Neutrophil (primary cell): ENCODE results near the gene GPC6.

Experiments
- H3K27ac ChIP-seq: fragments of 200-600 bp; sonication (generic); 2 replicates; pipeline ENCODE4 v1.5.1; 2016; ENCODE audit warnings: mild to moderate bottlenecking, moderate library complexity
- H3K27me3 ChIP-seq: fragments of 200-600 bp; sonication (generic); 2 replicates; pipeline ENCODE4 v1.6.0; 2016; ENCODE audit warnings: mild to moderate bottlenecking
- H3K36me3 ChIP-seq: fragments of 200-600 bp; sonication (generic); 2 replicates; pipeline ENCODE4 v1.5.1; 2017
- H3K4me1 ChIP-seq, 2 experiments: fragments of 200-600 bp in 1 of 2; sonication (generic) in 1 of 2; 1 replicate in 1 of 2; 2 replicates in 1 of 2; pipeline versions ENCODE4 v1.5.1 to v1.6.1; 2013 to 2016; ENCODE audit warnings: low read depth in 1 of 2, low read length in 1 of 2, mild to moderate bottlenecking in 1 of 2, moderate library complexity in 1 of 2; ENCODE audit not compliant: control insufficient read depth in 1 of 2, insufficient read depth in 1 of 2
- H3K4me3 ChIP-seq, 2 experiments: fragments of 200-600 bp in 1 of 2; sonication (generic) in 1 of 2; 1 replicate in 1 of 2; 2 replicates in 1 of 2; pipeline ENCODE4 v1.5.1; 2013 to 2016; ENCODE audit warnings: low read depth in 1 of 2, low read length in 1 of 2, mild to moderate bottlenecking in 1 of 2, moderate library complexity in 1 of 2
- H3K9me3 ChIP-seq: fragments of 200-600 bp; sonication (generic); 2 replicates; pipeline ENCODE4 v1.5.1; 2016
- TF ChIP-seq, protein P1 (sequence below): fragments of 200-600 bp; sonication (generic); IDR thresholded peaks from 2 replicates; pipeline ENCODE4 v1.5.1; 2016; ENCODE audit warnings: antibody characterized with exemption

GPC6 gene

DNA sequence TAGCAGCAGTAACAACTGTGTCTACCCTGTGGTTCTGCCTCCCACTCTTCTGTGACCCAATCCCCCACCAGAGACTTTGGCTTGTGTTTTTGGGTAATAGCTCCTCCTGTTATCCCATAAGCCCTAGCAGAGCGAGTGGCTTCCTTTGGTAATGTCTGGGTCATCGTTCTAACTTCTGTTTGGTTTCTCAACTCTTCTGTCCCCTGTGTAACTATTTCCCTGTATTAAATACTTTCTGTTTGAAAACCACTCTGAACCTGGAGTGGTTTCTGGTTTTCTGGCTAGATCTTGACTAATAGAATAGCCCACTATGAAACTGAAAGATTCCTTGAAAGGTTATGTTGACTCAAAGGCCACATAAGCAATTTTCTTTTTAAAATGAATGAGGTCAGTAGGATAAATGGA lies 902.9 kb downstream of the GPC6 start:
- Histone ChIP-seq H3K27ac (no peak overlapping the region), H3K27me3 (no peaks in the 10 kb centered on the region), H3K36me3 (no peaks in the 10 kb centered on the region), H3K4me1 (no peaks in the 10 kb centered on the region), H3K9me3 (no peaks in the 10 kb centered on the region), H3K4me3 (no peak overlapping the region)
- TF ChIP-seq, protein P1, sequence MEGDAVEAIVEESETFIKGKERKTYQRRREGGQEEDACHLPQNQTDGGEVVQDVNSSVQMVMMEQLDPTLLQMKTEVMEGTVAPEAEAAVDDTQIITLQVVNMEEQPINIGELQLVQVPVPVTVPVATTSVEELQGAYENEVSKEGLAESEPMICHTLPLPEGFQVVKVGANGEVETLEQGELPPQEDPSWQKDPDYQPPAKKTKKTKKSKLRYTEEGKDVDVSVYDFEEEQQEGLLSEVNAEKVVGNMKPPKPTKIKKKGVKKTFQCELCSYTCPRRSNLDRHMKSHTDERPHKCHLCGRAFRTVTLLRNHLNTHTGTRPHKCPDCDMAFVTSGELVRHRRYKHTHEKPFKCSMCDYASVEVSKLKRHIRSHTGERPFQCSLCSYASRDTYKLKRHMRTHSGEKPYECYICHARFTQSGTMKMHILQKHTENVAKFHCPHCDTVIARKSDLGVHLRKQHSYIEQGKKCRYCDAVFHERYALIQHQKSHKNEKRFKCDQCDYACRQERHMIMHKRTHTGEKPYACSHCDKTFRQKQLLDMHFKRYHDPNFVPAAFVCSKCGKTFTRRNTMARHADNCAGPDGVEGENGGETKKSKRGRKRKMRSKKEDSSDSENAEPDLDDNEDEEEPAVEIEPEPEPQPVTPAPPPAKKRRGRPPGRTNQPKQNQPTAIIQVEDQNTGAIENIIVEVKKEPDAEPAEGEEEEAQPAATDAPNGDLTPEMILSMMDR, result no peak

DNA sequence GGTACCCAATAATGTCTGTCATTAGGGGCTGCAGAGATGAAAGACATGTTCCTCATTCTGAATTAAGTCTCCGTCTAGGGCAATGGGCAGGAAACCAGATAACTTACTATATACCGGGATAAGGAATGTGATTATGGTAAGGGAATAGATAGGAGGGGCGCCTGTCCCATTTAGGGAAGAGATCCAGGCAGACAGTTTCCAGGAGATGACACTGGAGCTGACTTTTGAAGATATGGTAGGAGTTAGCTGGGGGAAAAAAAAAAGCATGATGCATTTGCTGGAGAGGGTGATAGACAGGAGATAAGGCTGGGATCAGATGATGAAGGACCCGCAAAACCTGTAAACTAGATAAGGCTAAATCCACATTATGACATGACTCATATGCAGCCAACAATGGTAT lies 912.2 kb downstream of the GPC6 start:
- no peaks in the 10 kb centered on the region for H3K9me3 ChIP-seq
- H3K4me3 ChIP-seq, result no peak overlapping the region
- no peaks in the 10 kb centered on the region for H3K4me1 ChIP-seq
- TF ChIP-seq, protein P1, result no peak
- H3K36me3 ChIP-seq, result no peaks in the 10 kb centered on the region
- H3K27ac ChIP-seq, result no peak overlapping the region
- no peaks in the 10 kb centered on the region for H3K27me3 ChIP-seq

DNA sequence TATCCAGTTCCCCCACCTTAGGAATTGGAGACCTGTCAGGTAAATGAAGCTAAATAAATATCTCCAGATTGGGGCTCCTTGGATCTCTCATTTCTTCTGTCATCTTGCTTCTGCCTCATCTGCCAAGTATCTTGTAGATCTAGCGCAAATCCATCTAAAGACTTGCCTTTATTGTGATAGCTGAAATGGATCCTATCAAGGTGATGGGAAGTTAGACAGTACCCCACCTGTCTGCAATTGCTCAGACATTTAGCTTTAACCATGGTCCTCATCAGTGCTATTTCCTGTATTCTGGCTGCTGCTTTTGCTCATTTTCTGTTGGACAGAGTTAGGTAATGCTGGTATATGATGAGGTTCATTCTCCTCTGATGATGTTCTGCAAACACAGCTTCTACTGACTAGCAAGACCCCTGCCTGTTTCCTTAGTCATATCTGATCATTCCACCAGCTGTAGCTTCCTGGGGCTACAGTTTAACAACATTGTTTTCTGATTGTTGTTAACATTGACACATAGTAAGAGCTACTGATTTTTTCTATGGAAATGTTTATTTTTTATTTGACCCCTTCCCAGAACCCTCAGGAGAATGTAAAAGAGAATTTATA lies 912.9 kb downstream of the GPC6 start:
- Histone ChIP-seq H3K27me3 (no peaks in the 10 kb centered on the region), H3K27ac (no peak overlapping the region), H3K36me3 (no peaks in the 10 kb centered on the region), H3K9me3 (no peaks in the 10 kb centered on the region), H3K4me1 (no peaks in the 10 kb centered on the region), H3K4me3 (no peak overlapping the region)
- TF ChIP-seq, protein P1, result no peak

DNA sequence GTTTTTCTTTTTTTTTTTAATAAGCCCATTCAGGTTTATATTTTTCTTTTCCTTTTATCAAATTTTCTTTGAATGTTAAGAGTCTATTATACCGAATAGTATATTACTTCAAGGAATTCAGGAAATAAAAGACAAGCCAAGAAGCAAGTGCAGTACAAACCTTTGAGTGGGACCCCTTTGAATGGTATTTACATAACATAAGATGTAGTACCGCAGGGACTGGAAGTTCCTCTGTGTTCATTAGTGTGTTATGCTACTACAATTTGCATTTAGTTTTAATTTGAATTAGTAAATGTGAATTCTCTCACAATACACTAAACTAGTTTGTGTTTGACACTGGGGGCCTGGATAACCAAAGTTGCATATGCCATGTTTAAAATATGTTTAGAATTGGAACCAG lies 913.4 kb downstream of the GPC6 start:
- Histone ChIP-seq H3K27ac (no peak overlapping the region), H3K36me3 (no peaks in the 10 kb centered on the region), H3K9me3 (no peaks in the 10 kb centered on the region), H3K4me1 (no peaks in the 10 kb centered on the region), H3K4me3 (no peak overlapping the region), H3K27me3 (no peaks in the 10 kb centered on the region)
- TF ChIP-seq, protein P1, result no peak

DNA sequence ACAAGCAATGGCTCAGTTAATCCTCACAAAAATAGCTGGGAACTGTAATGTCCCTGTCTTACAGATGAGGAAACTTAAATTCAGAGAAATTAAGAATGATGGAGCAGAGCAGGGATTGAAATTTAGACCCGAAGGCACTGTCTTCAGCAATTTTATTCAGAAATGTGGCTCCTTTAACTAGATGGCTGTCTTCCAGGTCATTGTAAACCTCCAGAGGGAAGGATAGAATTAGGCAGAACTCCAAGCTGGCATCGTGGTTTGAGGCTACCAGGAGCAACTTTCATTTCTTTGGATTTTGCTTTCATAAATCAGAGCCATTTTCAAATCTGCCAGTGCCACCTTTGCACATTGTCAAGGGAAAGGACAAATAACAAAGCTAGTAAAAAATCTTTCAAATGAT lies 913.9 kb downstream of the GPC6 start:
- H3K9me3 ChIP-seq, result no peaks in the 10 kb centered on the region
- H3K4me1 ChIP-seq, result no peaks in the 10 kb centered on the region
- TF ChIP-seq, protein P1, result no peak
- no peaks in the 10 kb centered on the region for H3K27me3 ChIP-seq
- H3K36me3 ChIP-seq, result no peaks in the 10 kb centered on the region
- H3K4me3 ChIP-seq, result no peak overlapping the region
- H3K27ac ChIP-seq, result no peak overlapping the region
